ENCODE results near the gene FYN. TPM values are rescaled to one million over a fixed set of nuclear protein-coding genes. Genes with fewer than 3 reads are reported as not detected.
A peak's percentile ranks its signal among the peaks of the same experiment; 100 is the strongest.

FYN gene
- total and polyA plus RNA-seq, 2 donors = 93.9 to 97.6 TPM

DNA sequence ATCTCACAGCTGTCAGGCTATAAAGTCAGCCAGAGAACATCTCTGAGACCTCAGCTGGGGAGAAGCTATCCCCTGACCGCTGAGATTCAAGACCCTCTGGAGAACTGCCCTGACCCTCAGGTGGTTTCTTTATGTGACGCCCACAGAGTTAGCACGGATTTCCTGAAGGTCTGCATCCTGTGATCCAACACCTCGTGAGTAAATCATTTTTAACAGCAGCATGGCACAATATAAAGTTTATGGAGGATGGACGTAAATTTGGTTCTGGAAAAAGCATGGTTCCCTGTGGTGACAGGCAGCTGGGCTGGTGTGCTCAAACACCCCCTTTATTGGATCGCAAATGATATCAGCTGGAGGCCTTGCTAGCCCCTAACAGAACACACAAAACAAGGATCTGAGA is 242.2 kb downstream of the FYN start:
- Histone ChIP-seq H3K4me1 (ENCODE audit: control insufficient read depth in 2 of 2, insufficient read depth in 2 of 2, low read length in 2 of 2) (no peaks in the 10 kb centered on the region), H3K36me3 (ENCODE audit: control insufficient read depth in 2 of 2, insufficient read depth in 2 of 2, low read length in 1 of 2) (no peaks in the 10 kb centered on the region), H3K27ac (ENCODE audit: low read depth in 1 of 2, low read length in 1 of 2) (no peak overlapping the region), H3K4me3 (ENCODE audit: low read length in 2 of 2) (no peak overlapping the region), H3K27me3 (ENCODE audit: control insufficient read depth in 2 of 2, insufficient read depth in 1 of 2, low read length in 1 of 2) (no peaks in the 10 kb centered on the region), H3K9me3 (ENCODE audit: control insufficient read depth in 2 of 2, insufficient read depth in 1 of 2, low read length in 1 of 2) (peaks cover 0 to 5% of the 10 kb centered on the region in 2 donors)
- DNase-seq (ENCODE audit: low read depth in 6 of 9, low spot score in 9 of 9) = no peak
- WGBS = 74% methylated on average over 6 of the region's 6 CpGs

DNA sequence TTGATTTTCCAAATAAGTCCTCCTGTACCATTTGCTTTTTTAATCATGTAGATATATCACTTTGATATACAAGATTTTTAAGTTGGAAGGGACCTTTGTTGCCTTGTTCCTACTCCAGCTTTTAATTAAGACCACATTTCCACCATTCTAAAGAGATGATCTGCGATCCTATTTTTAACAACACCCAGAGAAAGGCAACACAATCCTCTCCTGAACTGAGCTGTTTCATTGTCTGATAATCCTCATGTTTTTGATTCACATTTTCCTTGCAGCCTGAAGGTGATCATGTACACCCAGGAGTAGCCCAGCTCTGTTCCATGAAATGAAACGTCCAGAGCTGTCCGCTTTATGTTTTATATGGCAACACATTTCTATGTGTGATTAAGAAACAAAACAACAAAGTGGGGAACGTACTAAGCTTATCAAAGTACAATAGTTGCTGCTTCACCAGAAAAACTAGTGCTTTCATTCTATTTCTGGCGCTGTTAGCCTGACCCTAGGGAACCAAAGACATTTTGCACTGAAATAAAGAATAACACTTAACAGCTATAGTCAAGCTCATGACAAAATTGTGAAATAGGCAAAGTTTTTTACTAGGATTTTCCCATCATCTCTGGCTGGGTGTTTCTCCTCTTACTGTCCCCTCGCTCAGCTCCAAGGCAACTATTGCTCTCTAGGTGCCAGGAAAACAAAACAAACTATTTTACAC is 245.0 kb downstream of the FYN start:
- Histone ChIP-seq H3K27ac (ENCODE audit: low read depth in 1 of 2, low read length in 1 of 2) (peak overlapping the region; percentile 18 to 36), H3K9me3 (ENCODE audit: control insufficient read depth in 2 of 2, insufficient read depth in 1 of 2, low read length in 1 of 2) (peaks cover 0 to 5% of the 10 kb centered on the region in 2 donors), H3K4me1 (ENCODE audit: control insufficient read depth in 2 of 2, insufficient read depth in 2 of 2, low read length in 2 of 2) (no peaks in the 10 kb centered on the region), H3K4me3 (ENCODE audit: low read length in 2 of 2) (no peak overlapping the region), H3K36me3 (ENCODE audit: control insufficient read depth in 2 of 2, insufficient read depth in 2 of 2, low read length in 1 of 2) (no peaks in the 10 kb centered on the region), H3K27me3 (ENCODE audit: control insufficient read depth in 2 of 2, insufficient read depth in 1 of 2, low read length in 1 of 2) (no peaks in the 10 kb centered on the region)
- 98% methylated on average over 6 of the region's 6 CpGs for WGBS
- no peak for DNase-seq (ENCODE audit: low read depth in 6 of 9, low spot score in 9 of 9)

DNA sequence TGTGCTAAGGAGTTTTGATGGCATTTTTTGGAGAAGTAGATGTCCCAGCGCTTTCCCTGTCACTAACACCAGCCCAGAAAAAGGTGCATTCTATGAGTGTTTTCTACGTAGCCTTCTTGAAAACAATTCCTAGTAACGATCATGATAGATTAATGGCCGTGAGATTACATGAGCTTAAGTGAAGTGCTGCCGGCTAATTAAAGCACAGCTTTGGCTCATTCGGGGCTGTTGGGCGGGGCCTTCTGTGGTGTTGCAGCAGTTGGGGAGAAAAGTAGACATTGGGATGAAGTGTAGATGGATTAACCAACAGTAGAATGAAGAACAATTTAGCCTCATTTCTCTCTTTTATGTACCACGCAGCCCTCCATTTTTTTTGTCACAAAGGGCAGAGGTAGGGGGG is 246.8 kb downstream of the FYN start:
- Histone ChIP-seq H3K9me3 (ENCODE audit: control insufficient read depth in 2 of 2, insufficient read depth in 1 of 2, low read length in 1 of 2) (peaks cover 0 to 5% of the 10 kb centered on the region in 2 donors), H3K4me1 (ENCODE audit: control insufficient read depth in 2 of 2, insufficient read depth in 2 of 2, low read length in 2 of 2) (no peaks in the 10 kb centered on the region), H3K4me3 (ENCODE audit: low read length in 2 of 2) (no peak overlapping the region), H3K36me3 (ENCODE audit: control insufficient read depth in 2 of 2, insufficient read depth in 2 of 2, low read length in 1 of 2) (no peaks in the 10 kb centered on the region), H3K27ac (ENCODE audit: low read depth in 1 of 2, low read length in 1 of 2) (no peak overlapping the region), H3K27me3 (ENCODE audit: control insufficient read depth in 2 of 2, insufficient read depth in 1 of 2, low read length in 1 of 2) (no peaks in the 10 kb centered on the region)
- 95% methylated on average over 8 of the region's 8 CpGs for WGBS
- no peak for DNase-seq (ENCODE audit: low read depth in 6 of 9, low spot score in 9 of 9)

DNA sequence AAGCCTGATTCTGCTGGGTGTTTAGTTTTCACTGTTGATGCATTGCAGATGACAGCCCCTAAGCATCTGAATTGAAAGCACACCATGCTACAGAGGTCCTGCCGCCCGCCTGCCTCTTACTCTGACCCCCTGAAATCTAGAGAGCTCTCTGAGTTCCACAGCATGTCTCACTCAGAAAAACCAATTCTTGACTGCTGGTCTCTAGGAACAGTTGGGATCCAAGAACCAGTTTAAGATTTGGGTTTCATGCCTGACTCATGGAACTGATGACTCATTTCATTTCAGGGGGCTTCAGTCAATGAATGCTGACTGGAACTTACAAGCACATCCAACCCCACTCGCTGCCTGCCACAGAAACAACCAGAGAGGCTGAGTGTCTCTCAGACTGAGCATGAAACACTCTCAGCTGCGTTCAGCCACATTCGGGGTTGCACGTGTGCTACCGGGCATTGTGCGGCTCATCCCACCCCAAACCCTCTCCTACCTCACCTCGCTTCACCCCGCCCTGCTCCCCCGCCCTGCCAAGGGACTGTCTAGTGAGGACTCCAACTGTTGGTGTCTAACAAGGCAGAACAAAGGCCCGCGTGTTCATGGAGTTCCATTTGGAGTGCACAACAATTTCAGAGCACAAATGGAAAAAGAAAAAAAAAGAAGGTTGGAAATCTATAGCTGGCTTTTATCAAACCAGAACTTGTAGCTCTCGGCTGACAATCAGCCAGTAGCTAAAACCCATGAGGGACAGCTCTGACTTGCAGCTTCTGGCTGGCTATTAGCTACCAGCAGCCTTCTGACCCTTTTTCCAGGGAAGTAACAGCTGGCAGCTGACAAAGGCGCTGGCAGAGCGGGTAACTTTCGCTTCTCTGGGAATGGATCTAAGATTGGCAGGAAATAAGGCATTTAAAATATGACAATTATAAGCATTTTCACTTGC is 247.5 kb downstream of the FYN start:
- Histone ChIP-seq H3K27ac (ENCODE audit: low read depth in 1 of 2, low read length in 1 of 2) (no peak overlapping the region), H3K27me3 (ENCODE audit: control insufficient read depth in 2 of 2, insufficient read depth in 1 of 2, low read length in 1 of 2) (no peaks in the 10 kb centered on the region), H3K36me3 (ENCODE audit: control insufficient read depth in 2 of 2, insufficient read depth in 2 of 2, low read length in 1 of 2) (no peaks in the 10 kb centered on the region), H3K9me3 (ENCODE audit: control insufficient read depth in 2 of 2, insufficient read depth in 1 of 2, low read length in 1 of 2) (peaks cover 0 to 5% of the 10 kb centered on the region in 2 donors), H3K4me3 (ENCODE audit: low read length in 2 of 2) (no peak overlapping the region), H3K4me1 (ENCODE audit: control insufficient read depth in 2 of 2, insufficient read depth in 2 of 2, low read length in 2 of 2) (no peaks in the 10 kb centered on the region)
- 94% methylated on average over 17 of the region's 17 CpGs for WGBS
- DNase-seq (ENCODE audit: low read depth in 6 of 9, low spot score in 9 of 9) = no peak

DNA sequence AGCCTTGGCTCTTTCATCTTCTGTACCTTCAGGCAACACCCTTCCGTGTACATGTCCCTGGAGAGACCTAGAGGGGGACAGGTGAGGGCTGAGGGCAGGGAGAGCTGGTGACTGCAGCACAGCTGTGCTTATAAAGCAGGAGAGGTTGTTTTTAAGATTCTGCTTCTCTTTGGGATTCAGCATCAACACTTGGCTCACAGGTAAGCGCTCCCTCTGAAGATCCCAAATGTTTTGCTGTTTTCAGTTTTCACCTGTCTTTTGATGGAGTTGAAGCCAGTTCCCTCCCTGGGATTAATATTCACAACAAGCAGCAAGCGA is 248.2 kb downstream of the FYN start:
- WGBS = 96% methylated on average over 3 of the region's 3 CpGs

DNA sequence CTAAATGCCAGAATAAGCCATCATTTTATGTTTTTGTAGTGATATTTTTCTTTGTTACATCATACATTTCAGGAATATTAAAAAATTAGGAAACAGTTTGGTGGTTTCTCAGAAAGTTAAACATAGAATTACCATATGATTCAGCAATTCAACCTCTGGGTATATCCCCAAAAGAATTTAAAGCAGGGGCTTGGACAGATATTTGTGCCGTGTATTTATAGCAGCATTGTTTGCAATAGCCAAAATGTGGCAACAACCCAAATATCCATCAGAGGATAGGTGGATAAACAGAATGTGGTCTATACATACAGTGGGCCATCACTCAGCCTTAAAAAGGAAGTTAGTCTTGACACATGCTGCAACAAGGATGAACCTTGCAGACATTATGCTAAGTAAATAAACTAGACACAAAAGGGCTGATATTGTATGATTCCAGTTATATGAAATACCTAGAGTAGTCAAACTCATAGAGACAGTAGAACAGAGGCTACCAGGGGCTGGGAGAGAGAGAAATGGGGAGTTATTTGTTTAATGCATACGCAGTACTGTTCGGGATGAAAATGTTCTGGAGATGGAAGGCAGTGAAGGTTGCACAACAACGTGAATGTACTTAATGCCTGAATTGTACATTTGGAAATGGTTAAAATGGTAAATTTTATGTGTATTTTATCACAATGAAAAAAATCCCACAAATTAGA is 248.7 kb downstream of the FYN start:
- DNase-seq (ENCODE audit: low read depth in 6 of 9, low spot score in 9 of 9) = no peak
- Histone ChIP-seq H3K36me3 (ENCODE audit: control insufficient read depth in 2 of 2, insufficient read depth in 2 of 2, low read length in 1 of 2) (no peaks in the 10 kb centered on the region), H3K4me3 (ENCODE audit: low read length in 2 of 2) (no peak overlapping the region), H3K27ac (ENCODE audit: low read depth in 1 of 2, low read length in 1 of 2) (no peak overlapping the region), H3K27me3 (ENCODE audit: control insufficient read depth in 2 of 2, insufficient read depth in 1 of 2, low read length in 1 of 2) (no peaks in the 10 kb centered on the region), H3K4me1 (ENCODE audit: control insufficient read depth in 2 of 2, insufficient read depth in 2 of 2, low read length in 2 of 2) (no peaks in the 10 kb centered on the region), H3K9me3 (ENCODE audit: control insufficient read depth in 2 of 2, insufficient read depth in 1 of 2, low read length in 1 of 2) (peaks cover 0 to 5% of the 10 kb centered on the region in 2 donors)
- 90% methylated on average over 4 of the region's 4 CpGs for WGBS

More for the DNA sequence above, 248.2 kb downstream of the FYN start:
- DNase-seq (ENCODE audit: low read depth in 6 of 9, low spot score in 9 of 9) = no peak
- no peak overlapping the region for H3K4me3 ChIP-seq (ENCODE audit: low read length in 2 of 2)
- H3K9me3 ChIP-seq (ENCODE audit: control insufficient read depth in 2 of 2, insufficient read depth in 1 of 2, low read length in 1 of 2) = peaks cover 0 to 5% of the 10 kb centered on the region in 2 donors
- no peaks in the 10 kb centered on the region for H3K4me1 ChIP-seq (ENCODE audit: control insufficient read depth in 2 of 2, insufficient read depth in 2 of 2, low read length in 2 of 2)
- H3K36me3 ChIP-seq (ENCODE audit: control insufficient read depth in 2 of 2, insufficient read depth in 2 of 2, low read length in 1 of 2) = no peaks in the 10 kb centered on the region
- H3K27ac ChIP-seq (ENCODE audit: low read depth in 1 of 2, low read length in 1 of 2) = no peak overlapping the region
- H3K27me3 ChIP-seq (ENCODE audit: control insufficient read depth in 2 of 2, insufficient read depth in 1 of 2, low read length in 1 of 2) = no peaks in the 10 kb centered on the region

DNA sequence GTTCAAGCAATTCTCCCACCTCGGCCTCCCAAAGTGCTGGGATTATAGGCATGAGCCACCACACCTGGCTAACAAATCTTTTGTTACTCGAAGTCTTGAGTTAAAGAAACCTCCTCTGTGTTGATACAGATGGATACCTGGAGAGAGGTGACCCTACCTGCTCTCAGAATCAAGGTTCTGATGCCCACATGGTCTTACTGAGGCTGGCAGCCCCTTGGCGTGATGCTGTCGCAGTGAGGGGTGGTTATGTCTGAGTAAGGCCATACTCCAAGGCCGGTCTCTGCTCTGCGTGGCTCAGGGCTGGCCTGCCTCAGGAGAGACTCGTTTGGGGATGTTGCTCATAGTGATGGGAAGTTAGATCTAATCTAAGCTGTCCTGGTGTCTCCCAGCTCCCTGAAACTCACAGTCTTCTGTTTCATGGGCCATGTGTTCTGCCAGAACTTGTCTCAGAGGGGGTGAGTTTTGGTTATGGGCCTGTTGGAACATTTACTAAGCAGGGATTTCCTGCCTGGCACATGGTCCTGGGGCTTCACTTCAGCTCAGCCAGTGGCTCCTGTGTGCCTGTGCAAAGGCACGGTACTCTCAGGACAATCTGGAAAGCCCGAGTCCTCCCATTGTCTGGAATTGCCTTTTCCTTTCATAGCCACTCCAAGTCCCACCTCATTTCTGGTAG is 250.1 kb downstream of the FYN start:
- H3K27me3 ChIP-seq (ENCODE audit: control insufficient read depth in 2 of 2, insufficient read depth in 1 of 2, low read length in 1 of 2) = no peaks in the 10 kb centered on the region
- no peaks in the 10 kb centered on the region for H3K4me1 ChIP-seq (ENCODE audit: control insufficient read depth in 2 of 2, insufficient read depth in 2 of 2, low read length in 2 of 2)
- no peak for DNase-seq (ENCODE audit: low read depth in 6 of 9, low spot score in 9 of 9)
- H3K36me3 ChIP-seq (ENCODE audit: control insufficient read depth in 2 of 2, insufficient read depth in 2 of 2, low read length in 1 of 2) = no peaks in the 10 kb centered on the region
- no peaks in the 10 kb centered on the region for H3K9me3 ChIP-seq (ENCODE audit: control insufficient read depth in 2 of 2, insufficient read depth in 1 of 2, low read length in 1 of 2)
- no peak overlapping the region for H3K27ac ChIP-seq (ENCODE audit: low read depth in 1 of 2, low read length in 1 of 2)
- WGBS = 88% methylated on average over 9 of the region's 9 CpGs
- H3K4me3 ChIP-seq (ENCODE audit: low read length in 2 of 2) = no peak overlapping the region

DNA sequence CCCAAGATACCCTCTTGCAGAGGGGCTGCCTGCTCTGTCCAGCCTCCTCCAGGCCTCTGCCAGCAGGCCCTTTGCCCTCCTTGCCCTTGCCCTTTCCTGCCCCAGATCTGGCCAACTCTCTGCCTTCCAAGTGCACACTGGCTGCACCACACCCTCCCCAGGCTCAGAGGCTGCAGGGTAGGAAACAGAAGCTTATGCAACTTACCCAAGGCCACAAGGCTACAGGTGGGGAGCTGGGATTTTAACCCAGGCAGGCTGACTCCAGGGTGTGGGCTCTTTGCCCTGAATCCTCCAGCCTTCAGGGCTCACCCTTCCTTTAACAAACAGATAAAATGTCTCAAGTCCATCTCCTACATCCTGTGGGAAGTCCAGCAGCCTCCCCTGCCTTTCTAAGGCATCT is 253.1 kb downstream of the FYN start:
- no peak overlapping the region for H3K4me3 ChIP-seq (ENCODE audit: low read length in 2 of 2)
- H3K9me3 ChIP-seq (ENCODE audit: control insufficient read depth in 2 of 2, insufficient read depth in 1 of 2, low read length in 1 of 2) = no peaks in the 10 kb centered on the region
- H3K4me1 ChIP-seq (ENCODE audit: control insufficient read depth in 2 of 2, insufficient read depth in 2 of 2, low read length in 2 of 2) = peaks cover 0 to 11% of the 10 kb centered on the region in 2 donors
- H3K27me3 ChIP-seq (ENCODE audit: control insufficient read depth in 2 of 2, insufficient read depth in 1 of 2, low read length in 1 of 2) = no peaks in the 10 kb centered on the region
- no peak for DNase-seq (ENCODE audit: low read depth in 6 of 9, low spot score in 9 of 9)
- no peak overlapping the region for H3K27ac ChIP-seq (ENCODE audit: low read depth in 1 of 2, low read length in 1 of 2)
- no peaks in the 10 kb centered on the region for H3K36me3 ChIP-seq (ENCODE audit: control insufficient read depth in 2 of 2, insufficient read depth in 2 of 2, low read length in 1 of 2)
